ENCODE measurements around the gene NOPCHAP1. TPM values are rescaled to one million over a fixed set of nuclear protein-coding genes. Genes with fewer than 3 reads are reported as not detected.
"Not testable (repeated sequence)": the region's sequence is repeated elsewhere in the genome, so short reads cannot be mapped to it uniquely, and the experiment has no call there.

NOPCHAP1 gene
- total RNA-seq, 1 experiment from 2014 or later = 33.3 TPM

DNA sequence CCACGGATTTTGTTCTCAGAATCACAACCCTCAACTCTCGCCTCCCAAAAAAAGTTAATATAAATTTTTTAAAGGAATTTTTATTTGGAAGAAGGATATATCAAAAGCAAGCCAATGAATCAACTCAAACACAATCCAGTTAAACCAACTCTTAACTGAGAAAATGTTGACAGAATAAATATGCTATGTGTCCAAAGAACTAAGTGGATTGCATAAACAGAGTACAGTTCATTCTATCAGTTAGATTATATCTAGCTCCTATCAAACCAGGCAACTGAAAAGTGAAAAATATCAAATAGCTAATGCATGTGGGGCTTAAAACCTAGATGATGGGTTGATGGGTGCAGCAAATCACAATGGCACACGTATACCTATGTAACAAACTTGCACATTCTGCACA lies 44.7 kb upstream of the NOPCHAP1 start:
- TF ChIP-seq CTCF (IDR thresholded peaks at IDR 0.05; ENCODE audit: unreplicated experiment) = no peak
- intact Hi-C loops (cut with micrococcal nuclease) = no loop called here
- H3K27ac Mint-ChIP-seq (ENCODE audit: low read depth, unreplicated experiment) = no peak overlapping the region
- no peaks in the 10 kb centered on the region for H3K4me1 Mint-ChIP-seq (ENCODE audit: insufficient read depth, unreplicated experiment)
- no peaks in the 10 kb centered on the region for H3K27me3 Mint-ChIP-seq (ENCODE audit: insufficient read depth, unreplicated experiment)
- POLR2A ChIA-PET = interaction anchor here (1.1 kb wide), 1 partner anchor 33 kb away, joined by 4 read pairs; no protein-coding TSS in a partner anchor
- CTCF ChIA-PET = no interaction called here
- H3K4me3 Mint-ChIP-seq (ENCODE audit: unreplicated experiment) = no peak overlapping the region
- no peak for DNase-seq (ENCODE audit: unreplicated experiment)
- no peaks in the 10 kb centered on the region for H3K9me3 Mint-ChIP-seq (ENCODE audit: unreplicated experiment)
- no TSS peak for BruUV-seq (replicated peaks)
- no peaks in the 10 kb centered on the region for H3K36me3 Mint-ChIP-seq (ENCODE audit: insufficient read depth, unreplicated experiment)

DNA sequence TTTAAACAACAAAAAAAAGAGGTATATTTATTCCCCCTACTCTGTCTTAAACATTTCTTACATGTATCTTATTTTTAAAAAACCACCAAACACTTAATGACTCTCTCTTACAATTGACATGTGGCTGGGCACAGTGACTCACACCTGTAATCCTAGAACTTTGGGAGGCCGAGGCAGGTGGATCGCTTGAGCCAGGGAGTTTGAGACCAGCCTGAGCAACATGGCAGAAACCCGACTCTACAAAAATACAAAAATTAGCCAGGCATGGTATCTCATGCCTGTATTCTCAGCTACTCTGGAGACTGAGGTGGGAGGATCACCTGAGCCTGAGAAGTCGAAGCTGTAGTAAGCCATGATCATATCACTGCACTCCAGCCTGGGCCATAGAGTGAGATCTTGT lies 44.0 kb upstream of the NOPCHAP1 start:
- intact Hi-C loops (cut with micrococcal nuclease) = no loop called here
- DNase-seq (ENCODE audit: unreplicated experiment) = peak; percentile 23
- no peak overlapping the region for H3K27ac Mint-ChIP-seq (ENCODE audit: low read depth, unreplicated experiment)
- H3K27me3 Mint-ChIP-seq (ENCODE audit: insufficient read depth, unreplicated experiment) = no peaks in the 10 kb centered on the region
- CTCF ChIA-PET = interaction anchor here (0.7 to 1.2 kb wide), 3 partner anchors 8 to 769 kb away, joined by 3 to 4 read pairs (median 3); no protein-coding TSS in a partner anchor
- POLR2A ChIA-PET = interaction anchor here (0.6 kb wide), 2 partner anchors 118 to 338 kb away, joined by 3 read pairs; no protein-coding TSS in a partner anchor
- no TSS peak for BruUV-seq (replicated peaks)
- H3K4me3 Mint-ChIP-seq (ENCODE audit: unreplicated experiment) = no peak overlapping the region
- no peaks in the 10 kb centered on the region for H3K36me3 Mint-ChIP-seq (ENCODE audit: insufficient read depth, unreplicated experiment)
- no peaks in the 10 kb centered on the region for H3K9me3 Mint-ChIP-seq (ENCODE audit: unreplicated experiment)
- H3K4me1 Mint-ChIP-seq (ENCODE audit: insufficient read depth, unreplicated experiment) = no peaks in the 10 kb centered on the region
- TF ChIP-seq CTCF (IDR thresholded peaks at IDR 0.05; ENCODE audit: unreplicated experiment) = no peak

DNA sequence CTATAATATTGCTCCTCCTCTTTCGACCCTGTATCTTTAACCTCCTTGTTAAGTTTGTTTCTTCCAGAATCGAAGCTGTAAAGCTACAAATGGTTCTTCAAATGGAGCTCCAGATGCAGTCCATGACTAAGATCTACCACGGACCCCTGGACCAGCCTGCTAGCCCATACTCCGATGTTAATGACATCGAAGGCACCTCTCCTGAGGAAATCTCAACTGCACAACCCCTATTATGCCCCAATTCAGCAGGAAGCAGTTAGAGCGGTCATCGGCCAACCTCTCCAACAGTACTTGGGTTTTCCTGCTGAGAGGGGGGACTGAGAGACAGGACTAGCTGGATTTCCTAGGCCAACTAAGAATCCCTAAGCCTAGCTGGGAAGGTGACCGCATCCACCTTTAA lies 42.7 kb upstream of the NOPCHAP1 start:
- H3K27ac Mint-ChIP-seq (ENCODE audit: low read depth, unreplicated experiment); BruUV-seq (replicated peaks); H3K27me3 Mint-ChIP-seq (ENCODE audit: insufficient read depth, unreplicated experiment); H3K4me3 Mint-ChIP-seq (ENCODE audit: unreplicated experiment); H3K36me3 Mint-ChIP-seq (ENCODE audit: insufficient read depth, unreplicated experiment); DNase-seq (ENCODE audit: unreplicated experiment); H3K9me3 Mint-ChIP-seq (ENCODE audit: unreplicated experiment); intact Hi-C loops (cut with micrococcal nuclease); H3K4me1 Mint-ChIP-seq (ENCODE audit: insufficient read depth, unreplicated experiment): not testable (repeated sequence)
- ChIA-PET CTCF (interaction anchor here (0.7 kb wide), 1 partner anchor 16 kb away, joined by 3 read pairs; no protein-coding TSS in a partner anchor), POLR2A (interaction anchor here (0.6 to 1.5 kb wide), 4 partner anchors 13 to 205 kb away, joined by 3 to 4 read pairs (median 3); no protein-coding TSS in a partner anchor)

DNA sequence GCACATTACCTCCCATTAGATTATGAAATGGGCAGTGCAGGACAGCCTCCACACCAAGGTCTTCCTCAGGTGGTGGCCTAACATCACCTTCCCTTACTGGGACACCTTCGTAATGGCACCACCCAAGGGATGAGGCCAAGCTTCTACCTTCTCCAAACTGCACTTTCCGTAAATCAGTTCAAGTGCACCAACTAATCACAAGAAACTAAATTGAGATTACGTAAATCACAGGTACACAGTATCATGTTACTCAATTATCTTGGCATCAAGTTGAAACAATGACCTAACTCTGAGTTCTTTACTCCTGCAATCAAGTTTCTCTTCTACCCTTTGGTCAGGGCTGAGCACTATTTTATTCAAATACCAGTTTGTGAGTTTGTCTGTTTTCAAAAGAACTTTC lies 41.9 kb upstream of the NOPCHAP1 start:
- POLR2A ChIA-PET = interaction anchor here (1.5 kb wide), 1 partner anchor 57 kb away, joined by 3 read pairs; no protein-coding TSS in a partner anchor

DNA sequence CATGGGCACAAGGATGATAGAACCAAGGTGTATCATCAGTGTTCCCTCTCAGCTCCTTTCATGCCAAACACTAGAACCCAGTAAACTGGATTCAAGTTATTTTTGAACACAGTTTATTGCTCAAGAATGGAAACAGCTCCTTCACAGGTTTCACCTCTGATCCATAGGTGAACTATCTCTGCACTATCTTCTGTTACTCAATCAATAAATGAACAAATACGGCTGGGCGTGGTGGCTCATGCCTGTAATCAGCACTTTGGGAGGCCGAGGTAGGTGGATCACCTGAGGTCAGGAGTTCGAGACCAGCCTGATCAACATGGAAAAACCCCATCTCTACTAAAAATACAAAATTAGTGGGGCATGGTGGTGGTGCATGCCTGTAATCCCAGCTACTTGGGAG lies 37.4 kb upstream of the NOPCHAP1 start:
- H3K27me3 Mint-ChIP-seq (ENCODE audit: insufficient read depth, unreplicated experiment); DNase-seq (ENCODE audit: unreplicated experiment); H3K27ac Mint-ChIP-seq (ENCODE audit: low read depth, unreplicated experiment); intact Hi-C loops (cut with micrococcal nuclease); H3K9me3 Mint-ChIP-seq (ENCODE audit: unreplicated experiment); H3K36me3 Mint-ChIP-seq (ENCODE audit: insufficient read depth, unreplicated experiment); BruUV-seq (replicated peaks); H3K4me3 Mint-ChIP-seq (ENCODE audit: unreplicated experiment): not testable (repeated sequence)
- ChIA-PET CTCF (interaction anchor here (0.6 to 1.7 kb wide), 3 partner anchors 23 to 891 kb away, joined by 3 to 4 read pairs (median 4); no protein-coding TSS in a partner anchor), POLR2A (interaction anchor here (0.7 kb wide), 1 partner anchor 12 kb away, joined by 3 read pairs; no protein-coding TSS in a partner anchor)
- peaks cover 13% of the 10 kb centered on the region for H3K4me1 Mint-ChIP-seq (ENCODE audit: insufficient read depth, unreplicated experiment)

More for the DNA sequence above, 41.9 kb upstream of the NOPCHAP1 start:
- Mint-ChIP-seq H3K4me3 (ENCODE audit: unreplicated experiment) (no peak overlapping the region), H3K4me1 (ENCODE audit: insufficient read depth, unreplicated experiment) (no peaks in the 10 kb centered on the region), H3K27ac (ENCODE audit: low read depth, unreplicated experiment) (no peak overlapping the region), H3K36me3 (ENCODE audit: insufficient read depth, unreplicated experiment) (no peaks in the 10 kb centered on the region), H3K9me3 (ENCODE audit: unreplicated experiment) (no peaks in the 10 kb centered on the region), H3K27me3 (ENCODE audit: insufficient read depth, unreplicated experiment) (no peaks in the 10 kb centered on the region)
- DNase-seq (ENCODE audit: unreplicated experiment) = peak; percentile 70
- intact Hi-C loops (cut with micrococcal nuclease) = no loop called here
- TF ChIP-seq CTCF (IDR thresholded peaks at IDR 0.05; ENCODE audit: unreplicated experiment) = no peak
- no TSS peak for BruUV-seq (replicated peaks)
- CTCF ChIA-PET = interaction anchor here (0.8 kb wide), 1 partner anchor 15 kb away, joined by 3 read pairs; no protein-coding TSS in a partner anchor

Measured in MCF 10A (cell line).